ENCODE data around the gene KCNQ1. TPM values are rescaled to one million over a fixed set of nuclear protein-coding genes. Genes with fewer than 3 reads are reported as not detected.

KCNQ1 gene
- total RNA-seq, 3 donors from 2014 or later (not counting 1 experiment from before 2014, with no cell fraction given): 1.9 to 7.8 (median 3.3) TPM

DNA sequence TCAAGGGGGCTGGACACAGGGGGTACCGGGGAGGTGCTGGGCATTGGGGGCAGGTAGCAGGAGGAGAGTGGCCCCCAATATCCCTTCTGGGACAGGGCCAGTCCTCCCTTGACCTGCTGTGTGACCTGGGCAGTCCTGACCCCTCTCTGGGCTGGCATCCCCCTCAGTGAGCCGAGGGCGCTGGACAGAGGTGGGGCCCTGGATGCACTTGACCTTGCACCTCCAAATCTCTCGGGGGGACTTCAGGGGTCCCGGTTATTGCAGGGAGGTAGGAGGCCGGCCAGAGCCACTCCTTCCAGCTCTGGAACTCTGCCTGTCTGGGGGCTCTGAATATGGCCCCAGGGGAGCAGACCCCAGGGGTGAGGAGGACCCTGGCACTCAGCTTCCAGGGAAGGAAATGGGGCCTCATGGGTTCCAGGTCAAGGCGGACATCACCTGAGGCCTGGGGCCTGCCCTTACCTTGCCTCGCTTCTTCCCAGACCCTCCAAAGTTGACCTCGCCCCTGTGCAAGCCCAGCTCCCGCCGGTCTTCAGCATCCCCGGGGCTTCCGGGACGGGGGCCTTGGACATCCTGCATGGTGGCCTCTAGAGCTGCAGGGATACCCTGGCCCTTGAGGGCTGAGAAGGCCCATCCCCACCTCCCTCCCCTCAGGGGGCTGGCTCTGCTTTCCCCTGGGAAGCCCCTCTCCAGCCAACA lies 22.2 kb upstream of the KCNQ1 start:
- H3K27ac ChIP-seq (ENCODE audit: low read length): no peak overlapping the region
- H3K4me1 Mint-ChIP-seq: peaks cover 0 to 5% of the 10 kb centered on the region in 2 donors
- no peak for DNase-seq
- H3K36me3 ChIP-seq (ENCODE audit: control insufficient read depth, insufficient read depth, low read length): no peaks in the 10 kb centered on the region
- no peaks in the 10 kb centered on the region for H3K9me3 ChIP-seq (ENCODE audit: control insufficient read depth, insufficient read depth, low read length)
- intact Hi-C loops (cut with micrococcal nuclease): no loop called here
- no peak overlapping the region for H3K4me3 ChIP-seq (ENCODE audit: low read length)
- no peaks in the 10 kb centered on the region for H3K27me3 Mint-ChIP-seq (ENCODE audit: low read depth in 2 of 2)
- H3K4me1 ChIP-seq (ENCODE audit: control insufficient read depth, insufficient read depth, low read length): peaks cover 15% of the 10 kb centered on the region
- no peak overlapping the region for H3K27ac Mint-ChIP-seq
- H3K27me3 ChIP-seq (ENCODE audit: control insufficient read depth, insufficient read depth, low read length): no peaks in the 10 kb centered on the region
- no peaks in the 10 kb centered on the region for H3K36me3 Mint-ChIP-seq
- no peak overlapping the region for H3K4me3 Mint-ChIP-seq
- 87% methylated on average over 14 of the region's 14 CpGs for WGBS (ENCODE audit: insufficient coverage)
- ATAC-seq: no peak
- TF ChIP-seq, protein P1, sequence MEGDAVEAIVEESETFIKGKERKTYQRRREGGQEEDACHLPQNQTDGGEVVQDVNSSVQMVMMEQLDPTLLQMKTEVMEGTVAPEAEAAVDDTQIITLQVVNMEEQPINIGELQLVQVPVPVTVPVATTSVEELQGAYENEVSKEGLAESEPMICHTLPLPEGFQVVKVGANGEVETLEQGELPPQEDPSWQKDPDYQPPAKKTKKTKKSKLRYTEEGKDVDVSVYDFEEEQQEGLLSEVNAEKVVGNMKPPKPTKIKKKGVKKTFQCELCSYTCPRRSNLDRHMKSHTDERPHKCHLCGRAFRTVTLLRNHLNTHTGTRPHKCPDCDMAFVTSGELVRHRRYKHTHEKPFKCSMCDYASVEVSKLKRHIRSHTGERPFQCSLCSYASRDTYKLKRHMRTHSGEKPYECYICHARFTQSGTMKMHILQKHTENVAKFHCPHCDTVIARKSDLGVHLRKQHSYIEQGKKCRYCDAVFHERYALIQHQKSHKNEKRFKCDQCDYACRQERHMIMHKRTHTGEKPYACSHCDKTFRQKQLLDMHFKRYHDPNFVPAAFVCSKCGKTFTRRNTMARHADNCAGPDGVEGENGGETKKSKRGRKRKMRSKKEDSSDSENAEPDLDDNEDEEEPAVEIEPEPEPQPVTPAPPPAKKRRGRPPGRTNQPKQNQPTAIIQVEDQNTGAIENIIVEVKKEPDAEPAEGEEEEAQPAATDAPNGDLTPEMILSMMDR (IDR thresholded peaks at IDR 0.05): no peak
- H3K9me3 Mint-ChIP-seq: no peaks in the 10 kb centered on the region

DNA sequence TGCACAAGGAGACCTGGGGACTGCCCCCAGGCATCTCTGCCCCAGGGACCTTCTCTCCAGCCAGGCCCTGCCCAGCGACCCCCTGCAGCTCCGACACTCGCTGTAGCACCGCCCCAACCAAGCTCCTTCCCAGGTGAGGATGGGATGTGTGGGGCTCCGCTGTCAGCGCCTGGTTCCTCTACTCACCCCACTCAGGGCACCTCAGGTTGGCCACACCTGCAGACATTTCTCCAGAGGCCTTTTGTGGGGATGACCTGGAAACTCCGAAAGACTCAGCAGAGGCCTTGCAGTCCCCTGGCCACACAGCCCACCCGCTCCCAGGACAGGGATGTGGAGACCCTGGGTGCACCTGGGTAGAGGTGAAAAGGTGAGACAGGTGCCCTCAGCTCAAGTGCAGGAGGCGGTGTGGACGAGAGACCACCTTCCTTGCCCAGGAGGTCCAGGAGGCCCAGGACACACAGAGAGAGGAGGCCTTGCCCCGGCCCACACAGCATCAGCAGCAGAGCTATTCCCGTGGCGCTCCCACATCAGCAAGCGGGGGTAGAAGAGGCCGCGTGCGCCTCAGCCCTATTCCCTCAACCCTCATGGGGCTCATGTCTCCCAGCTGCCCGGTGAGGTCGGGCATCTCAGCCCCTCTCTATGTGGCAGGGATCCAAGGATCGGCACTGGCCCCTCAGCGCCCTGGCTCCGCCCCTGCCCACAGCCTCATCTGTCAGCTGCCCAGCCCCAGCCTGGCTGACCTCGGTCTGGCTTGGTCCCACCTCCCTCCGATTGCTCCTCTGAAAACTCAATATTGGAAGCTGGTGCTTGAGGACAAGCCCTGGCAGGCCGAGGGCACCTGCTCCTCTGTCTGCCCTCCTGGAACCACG lies 21.4 kb upstream of the KCNQ1 start:
- H3K27ac ChIP-seq (ENCODE audit: low read length): no peak overlapping the region
- TF ChIP-seq, protein P1 (IDR thresholded peaks at IDR 0.05): no peak
- H3K27ac Mint-ChIP-seq: no peak overlapping the region
- no peaks in the 10 kb centered on the region for H3K9me3 Mint-ChIP-seq
- 91% methylated on average over 26 of the region's 26 CpGs for WGBS (ENCODE audit: insufficient coverage)
- no peaks in the 10 kb centered on the region for H3K27me3 Mint-ChIP-seq (ENCODE audit: low read depth in 2 of 2)
- DNase-seq: no peak
- intact Hi-C loops (cut with micrococcal nuclease): no loop called here
- H3K4me3 ChIP-seq (ENCODE audit: low read length): no peak overlapping the region
- no peaks in the 10 kb centered on the region for H3K36me3 Mint-ChIP-seq
- no peak for ATAC-seq
- H3K36me3 ChIP-seq (ENCODE audit: control insufficient read depth, insufficient read depth, low read length): no peaks in the 10 kb centered on the region
- H3K4me1 ChIP-seq (ENCODE audit: control insufficient read depth, insufficient read depth, low read length): peaks cover 15% of the 10 kb centered on the region
- no peak overlapping the region for H3K4me3 Mint-ChIP-seq
- H3K4me1 Mint-ChIP-seq: peaks cover 0 to 5% of the 10 kb centered on the region in 2 donors
- no peaks in the 10 kb centered on the region for H3K27me3 ChIP-seq (ENCODE audit: control insufficient read depth, insufficient read depth, low read length)
- no peaks in the 10 kb centered on the region for H3K9me3 ChIP-seq (ENCODE audit: control insufficient read depth, insufficient read depth, low read length)

DNA sequence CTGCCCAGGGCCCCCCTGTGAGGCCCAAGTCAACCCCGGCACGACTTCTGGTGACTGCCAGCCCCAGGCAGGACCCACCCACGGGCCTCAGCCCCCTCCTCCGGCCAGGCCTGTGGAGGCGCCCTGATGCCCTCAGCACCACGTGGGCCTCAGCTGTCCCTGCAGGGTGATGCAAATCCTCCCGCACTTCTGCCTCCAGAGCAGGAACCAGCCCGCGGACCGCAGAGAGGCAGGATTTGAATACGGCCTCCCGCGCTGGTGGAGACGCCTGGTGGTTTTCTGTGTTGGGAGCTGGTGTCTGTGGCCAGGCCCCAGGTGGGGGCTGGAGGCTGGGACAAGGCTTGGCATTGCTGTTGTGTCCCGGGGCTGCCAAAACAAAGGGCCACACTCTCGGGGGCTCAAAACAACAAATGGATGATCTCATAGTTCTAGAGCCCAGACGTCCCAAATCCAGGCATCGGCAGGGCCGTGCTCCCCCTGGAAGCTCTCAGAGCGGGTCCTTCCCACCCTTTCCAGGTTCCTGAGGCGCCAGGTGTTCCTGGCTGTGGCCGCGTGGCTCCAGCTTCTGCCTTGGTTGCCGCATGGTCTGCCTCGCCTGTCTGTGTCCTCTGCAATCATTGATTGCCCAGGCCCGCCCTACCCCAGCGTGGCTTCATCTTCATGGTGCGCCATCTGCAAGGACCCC lies 19.9 kb upstream of the KCNQ1 start:
- Histone ChIP-seq H3K9me3 (ENCODE audit: control insufficient read depth, insufficient read depth, low read length) (no peaks in the 10 kb centered on the region), H3K27ac (ENCODE audit: low read length) (no peak overlapping the region), H3K4me1 (ENCODE audit: control insufficient read depth, insufficient read depth, low read length) (peaks cover 9% of the 10 kb centered on the region), H3K36me3 (ENCODE audit: control insufficient read depth, insufficient read depth, low read length) (no peaks in the 10 kb centered on the region), H3K27me3 (ENCODE audit: control insufficient read depth, insufficient read depth, low read length) (no peaks in the 10 kb centered on the region), H3K4me3 (ENCODE audit: low read length) (no peak overlapping the region)
- Mint-ChIP-seq H3K9me3 (no peaks in the 10 kb centered on the region), H3K27me3 (ENCODE audit: low read depth in 2 of 2) (no peaks in the 10 kb centered on the region), H3K4me1 (peaks cover 0 to under 1% of the 10 kb centered on the region in 2 donors), H3K27ac (no peak overlapping the region), H3K4me3 (no peak overlapping the region), H3K36me3 (no peaks in the 10 kb centered on the region)
- TF ChIP-seq, protein P1 (IDR thresholded peaks at IDR 0.05): no peak
- ATAC-seq (no peak), DNase-seq (no peak)
- intact Hi-C loops (cut with micrococcal nuclease): no loop called here
- WGBS (ENCODE audit: insufficient coverage): 81% methylated on average over 28 of the region's 28 CpGs
